ENCODE data around the gene CRELD2.

CRELD2 gene

GRCh38 chr22:49928555-49929210, 10.2 kb downstream of the CRELD2 start:
- DNase-seq (ENCODE audit: low spot score) (no peak), FAIRE-seq (no peak)

DNA sequence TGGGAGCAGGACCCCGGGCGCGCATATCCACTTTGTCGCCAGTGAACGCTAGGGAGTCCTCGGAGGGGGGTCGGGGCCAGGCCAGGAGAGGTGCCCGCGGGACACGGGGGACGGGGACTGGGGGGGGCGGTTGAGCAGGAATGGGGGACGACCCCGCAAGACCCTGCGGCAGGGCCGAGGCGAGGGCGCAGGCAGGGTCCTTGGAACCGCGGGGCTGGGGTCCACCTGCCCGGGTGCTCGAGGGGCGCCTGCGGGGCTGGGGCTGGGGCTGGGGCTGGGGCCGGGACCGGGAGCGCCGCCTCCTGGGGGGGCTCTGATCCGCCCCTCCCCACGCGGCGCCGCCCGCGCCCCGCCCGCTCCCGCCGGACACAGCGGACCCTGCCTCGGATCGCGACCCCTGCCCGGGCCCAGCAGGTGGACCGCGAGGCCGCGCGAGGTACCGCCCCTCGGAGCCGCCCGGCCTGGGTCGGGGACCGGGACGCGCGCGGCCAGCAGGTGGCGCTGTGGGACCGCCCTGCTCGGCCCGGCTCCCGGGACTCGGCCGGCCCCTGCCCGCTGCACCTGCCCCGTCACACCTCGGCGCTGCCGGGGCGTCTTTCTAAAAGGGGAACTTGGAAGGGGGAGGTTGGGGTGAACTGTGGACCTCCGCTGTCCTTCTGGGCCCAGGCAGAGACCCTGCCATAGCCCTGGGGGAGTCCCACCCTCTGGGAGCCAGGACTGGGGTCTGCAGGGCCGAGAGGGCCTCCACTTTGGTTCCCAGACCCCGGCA, 11.0 kb downstream of the CRELD2 start:
- FAIRE-seq: no peak
- no peak for DNase-seq (ENCODE audit: low spot score)

DNA sequence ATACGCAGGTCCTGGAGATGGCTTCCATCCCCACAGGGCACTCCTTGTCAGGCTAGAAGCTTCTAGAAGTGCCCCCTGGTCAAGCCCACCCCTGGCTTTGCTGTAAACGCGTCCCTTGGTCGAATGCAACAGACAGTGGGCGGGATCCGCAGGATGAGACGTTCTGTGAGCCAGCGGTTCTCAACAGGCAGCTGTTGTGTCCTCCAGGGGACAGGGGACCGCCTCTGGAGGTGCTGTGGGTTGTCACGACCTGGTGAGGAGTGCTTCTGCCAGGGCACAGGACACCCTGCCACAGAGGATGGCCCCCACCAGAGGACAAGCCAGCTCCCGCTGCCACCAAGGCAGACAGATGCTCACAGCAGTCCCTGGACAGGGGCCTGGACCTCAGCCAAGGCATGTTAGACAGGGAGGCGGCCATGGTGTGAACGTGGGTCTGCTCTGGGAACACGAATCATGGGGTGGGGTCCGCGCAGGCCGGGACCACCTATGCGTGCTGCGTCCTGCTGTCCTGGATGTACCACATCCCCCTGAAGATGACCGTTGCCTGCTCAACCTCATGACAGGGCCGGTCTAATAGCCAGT, 11.7 kb downstream of the CRELD2 start:
- no peak for DNase-seq (ENCODE audit: low spot score)
- no peak for FAIRE-seq

GRCh38 chr22:49930596-49931412, 12.4 kb downstream of the CRELD2 start:
- FAIRE-seq (peak; percentile 38), DNase-seq (ENCODE audit: low spot score) (peak; percentile 81)

DNA sequence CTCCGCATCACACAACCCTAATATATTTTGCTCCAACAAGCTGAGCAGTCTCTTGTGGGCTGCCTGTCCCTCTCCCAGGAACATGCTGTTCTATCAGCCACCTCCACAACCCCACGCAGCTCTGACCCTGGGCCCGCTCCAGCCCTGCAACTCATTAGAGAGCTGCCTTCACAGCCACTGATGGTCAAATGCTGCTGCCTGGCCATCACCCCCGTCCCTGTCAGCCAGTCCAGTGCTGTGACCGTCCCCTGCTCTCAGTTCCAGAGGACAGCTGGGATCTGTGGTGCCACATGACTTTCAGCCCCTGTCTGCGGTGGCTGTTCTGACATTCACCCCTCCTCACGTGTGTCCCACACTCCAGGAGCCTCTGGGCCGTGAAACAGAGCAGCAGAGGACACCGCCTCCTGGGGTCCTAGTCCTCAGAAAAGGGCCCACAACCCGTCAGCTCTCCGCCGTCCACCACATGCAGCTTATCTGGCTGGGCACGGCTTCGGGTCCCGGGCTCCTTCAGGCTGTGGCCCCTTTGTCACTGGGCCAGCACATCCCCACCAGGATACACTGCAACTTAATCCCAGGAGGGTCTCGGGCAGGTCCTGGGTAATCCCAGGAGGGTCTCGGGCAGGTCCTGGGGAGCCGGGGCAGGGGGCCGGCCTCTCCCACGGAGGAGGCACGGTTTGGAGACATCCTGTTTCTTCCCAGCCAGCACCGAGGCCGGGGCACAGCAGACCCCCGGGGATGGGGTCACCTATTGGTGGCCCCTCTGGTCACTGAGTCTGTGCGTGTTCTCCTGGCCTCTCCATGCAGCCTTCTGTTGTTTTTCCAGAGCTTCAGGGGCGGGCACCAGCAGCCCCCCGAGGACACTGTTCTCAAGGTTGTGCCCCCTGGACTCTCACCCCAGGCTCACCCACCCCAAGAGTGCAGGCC, 15.1 kb downstream of the CRELD2 start:
- DNase-seq (ENCODE audit: low spot score) (no peak), FAIRE-seq (no peak)

GRCh38 chr22:49934160-49934890, 15.9 kb downstream of the CRELD2 start:
- DNase-seq (ENCODE audit: low spot score) (peak; percentile 79), FAIRE-seq (peak; percentile 46)

DNA sequence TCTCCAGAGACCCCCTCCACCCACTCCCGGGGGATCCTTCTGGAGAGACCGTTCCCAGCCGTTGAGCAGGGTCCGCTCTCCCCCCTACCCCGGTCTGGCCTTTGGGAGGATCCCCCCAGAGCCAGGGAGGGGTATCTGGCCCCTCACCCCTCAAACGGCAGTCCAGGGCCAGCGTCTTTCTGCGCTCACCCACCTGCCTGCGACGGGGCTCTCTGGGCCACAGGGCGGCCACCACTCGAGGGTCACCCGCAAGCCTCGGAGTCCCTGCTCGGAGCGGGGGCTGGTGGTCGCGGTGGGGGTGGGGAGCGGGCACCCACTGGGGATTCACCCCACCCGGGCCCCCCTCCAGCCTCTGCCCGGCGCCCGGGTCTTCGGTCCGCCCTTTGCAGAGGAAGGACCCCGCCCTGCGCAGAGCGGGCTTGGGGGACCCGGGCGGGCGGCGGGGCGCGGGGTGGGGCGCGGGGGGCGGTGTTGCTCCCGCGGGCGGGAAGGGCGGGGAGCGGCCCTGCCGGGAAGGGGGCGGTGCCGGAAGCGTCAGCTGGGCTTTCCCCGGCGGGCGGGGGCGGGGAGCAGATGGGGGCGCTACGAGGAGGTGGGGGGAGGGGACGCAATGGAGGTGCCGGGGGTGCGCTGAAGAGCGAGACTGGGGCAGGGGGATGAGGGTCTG, 16.6 kb downstream of the CRELD2 start:
- DNase-seq (ENCODE audit: low spot score): peak; percentile 4
- FAIRE-seq: no peak

DNA sequence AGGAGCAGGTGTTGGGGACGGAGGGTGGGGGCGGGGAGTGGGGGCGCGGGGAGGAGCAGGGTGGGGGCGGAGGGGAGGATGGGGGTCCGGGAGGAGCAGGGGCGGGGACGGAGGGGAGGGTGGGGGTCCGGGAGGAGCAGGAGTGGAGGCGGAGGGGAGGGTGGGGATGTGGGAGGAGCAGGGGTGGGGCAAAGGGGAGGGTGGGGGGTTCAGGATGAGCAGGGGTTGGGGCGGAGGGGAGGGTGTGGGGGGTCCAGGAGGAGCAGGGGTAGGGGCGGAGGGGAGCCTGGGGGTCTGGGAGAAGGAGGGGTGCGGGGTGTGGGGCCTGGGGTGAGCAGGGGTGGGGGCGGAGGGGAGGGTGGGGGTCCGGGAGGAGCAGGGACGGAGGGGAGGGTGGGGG, 17.1 kb downstream of the CRELD2 start:
- DNase-seq (ENCODE audit: low spot score): no peak
- FAIRE-seq: no peak

DNA sequence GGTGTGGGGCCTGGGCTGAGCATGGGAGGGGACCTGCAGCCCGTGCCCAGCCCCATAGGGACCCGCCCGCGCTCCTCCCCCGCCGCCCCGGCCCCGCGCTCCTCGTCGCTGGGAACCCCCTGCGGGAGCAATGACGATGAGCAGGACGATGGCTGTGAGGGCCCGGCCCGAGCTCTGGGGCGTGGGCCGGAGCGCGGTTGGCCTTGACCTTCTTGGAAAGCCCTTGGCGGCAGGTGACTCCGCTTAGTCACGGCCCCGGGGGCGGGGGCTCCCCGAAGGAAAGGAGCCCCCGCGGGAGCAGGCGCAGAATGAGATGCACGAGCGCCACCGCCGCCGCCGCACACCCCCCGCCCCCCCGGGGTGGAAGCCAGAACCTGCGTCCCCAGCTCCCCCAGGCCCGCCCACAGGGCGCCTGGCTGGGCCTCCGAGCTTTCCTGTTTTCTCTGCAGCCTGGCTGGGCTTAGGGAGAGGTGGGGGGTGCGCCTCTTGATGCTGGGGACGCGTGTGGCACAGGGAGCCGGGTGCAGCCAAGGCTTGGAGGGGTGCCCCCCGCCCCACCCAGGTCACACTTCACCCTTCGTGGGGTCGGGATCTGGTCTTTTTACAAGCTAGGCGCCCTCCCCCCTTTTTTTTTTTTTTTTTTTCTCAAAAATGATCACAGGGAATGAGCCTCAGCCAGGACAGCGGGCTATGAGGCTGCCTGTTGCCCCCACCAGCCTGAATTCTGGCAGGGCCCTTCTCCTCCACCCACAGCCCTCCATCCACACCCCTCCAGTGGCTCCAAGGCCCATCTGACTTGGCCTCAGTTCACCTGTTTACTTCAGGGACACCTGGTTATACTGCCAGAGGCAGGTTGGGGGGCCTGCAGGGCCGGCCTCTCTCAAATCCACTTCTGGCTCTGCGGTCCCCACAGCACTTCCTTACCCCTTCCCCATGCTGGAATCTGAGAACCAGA, 17.9 kb downstream of the CRELD2 start:
- DNase-seq (ENCODE audit: low spot score) (peak; percentile 80), FAIRE-seq (no peak)

GRCh38 chr22:49936973-49937757, 18.7 kb downstream of the CRELD2 start:
- FAIRE-seq: no peak

GRCh38 chr22:49937758-49938564, 19.5 kb downstream of the CRELD2 start:
- no peak for FAIRE-seq

More at GRCh38 chr22:49936973-49937757, 18.7 kb downstream of the CRELD2 start:
- DNase-seq (ENCODE audit: low spot score): no peak

GRCh38 chr22:49938565-49939136, 20.2 kb downstream of the CRELD2 start:
- FAIRE-seq: no peak
- DNase-seq (ENCODE audit: low spot score): no peak

More at GRCh38 chr22:49937758-49938564, 19.5 kb downstream of the CRELD2 start:
- no peak for DNase-seq (ENCODE audit: low spot score)

DNA sequence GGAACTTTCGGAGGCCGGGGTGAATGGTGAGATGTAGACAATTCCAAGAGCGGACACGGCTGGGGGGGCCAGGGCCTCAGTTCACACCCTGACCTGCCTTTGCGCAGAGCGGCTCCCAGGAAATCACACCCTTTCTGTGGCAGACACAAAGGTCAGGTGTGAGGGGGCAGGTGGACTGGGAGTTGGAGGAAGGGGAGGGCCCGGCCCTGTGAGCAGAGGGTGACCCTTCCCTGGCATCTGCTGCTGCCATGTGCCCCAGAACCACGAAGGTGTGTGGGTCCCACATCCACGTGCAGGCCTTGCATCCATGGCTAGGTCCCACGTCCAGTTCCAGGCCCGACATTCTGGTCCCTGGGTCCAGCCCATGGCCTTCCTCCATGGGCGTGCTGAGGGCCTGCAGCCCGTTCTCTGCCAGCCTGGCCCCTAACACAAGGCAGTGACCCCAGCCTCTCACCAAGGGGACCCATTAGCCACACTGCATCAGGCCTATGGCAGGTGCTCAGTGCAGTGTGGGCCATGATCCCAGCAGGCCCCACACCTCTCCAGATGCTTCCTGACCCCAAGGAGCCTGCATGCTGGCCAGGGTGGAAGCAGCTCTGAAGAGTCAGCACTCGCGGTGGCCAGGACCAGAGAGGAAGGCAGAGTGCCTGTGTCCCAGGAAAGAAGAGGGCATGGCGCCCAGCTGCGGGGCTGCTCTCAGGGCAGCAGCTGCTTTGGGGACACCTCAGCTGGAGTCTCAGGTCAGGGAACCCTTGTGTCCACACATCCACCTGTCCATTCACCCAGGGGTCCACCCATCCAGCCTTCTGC, 23.3 kb downstream of the CRELD2 start:
- no peak for FAIRE-seq
- DNase-seq (ENCODE audit: low spot score): no peak

DNA sequence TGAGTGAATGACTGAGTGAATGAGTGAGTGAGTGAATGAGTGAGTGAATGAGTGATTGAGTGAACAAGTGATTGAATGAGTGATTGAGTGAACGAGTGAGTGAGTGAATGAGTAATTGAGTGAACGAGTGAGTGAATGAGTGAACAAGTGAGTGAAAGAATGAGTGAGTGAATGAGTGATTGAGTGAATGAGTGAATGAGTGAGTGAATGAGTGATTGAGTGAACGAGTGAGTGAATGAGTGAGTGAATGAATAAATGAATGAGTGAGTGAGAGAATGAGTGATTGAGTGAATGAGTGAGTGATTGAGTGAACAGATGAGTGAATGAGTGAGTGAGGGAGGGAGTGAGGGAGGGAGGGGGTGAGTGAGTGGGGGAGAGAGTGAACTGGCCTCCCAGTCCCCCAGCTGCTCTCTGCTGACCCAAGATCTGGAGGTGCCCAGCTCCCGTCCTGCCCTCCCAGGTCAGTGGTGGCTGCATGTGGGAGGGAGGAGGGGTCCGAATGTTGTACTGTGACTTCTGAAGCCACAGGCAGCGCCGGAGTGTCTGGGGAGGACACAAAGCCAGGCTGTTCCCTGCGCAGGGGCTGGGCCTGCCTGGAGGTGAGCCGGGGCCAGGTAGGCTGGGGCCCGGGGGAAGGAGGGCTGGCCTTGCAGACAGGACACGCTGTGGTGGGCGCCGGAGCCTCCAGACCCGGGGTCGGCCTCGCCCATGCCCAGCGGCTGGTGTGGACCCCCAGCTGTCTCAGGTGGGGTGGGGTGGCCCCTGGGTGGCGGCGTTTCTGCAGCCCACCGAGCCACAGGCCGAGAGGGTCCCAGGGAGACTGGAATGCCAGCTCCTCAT, 24.4 kb downstream of the CRELD2 start:
- no peak for FAIRE-seq
- DNase-seq (ENCODE audit: low spot score): no peak

GRCh38 chr22:49943405-49943765, 25.0 kb downstream of the CRELD2 start:
- FAIRE-seq: no peak
- no peak for DNase-seq (ENCODE audit: low spot score)

All from RCC 7860 (cell line).